Activated naive CD4-positive, alpha-beta T cell treated with anti-CD3 and anti-CD28 coated beads for 36 hours (primary cell): ENCODE results near the gene AP3B1. TPM values are rescaled to one million over a fixed set of nuclear protein-coding genes. Genes with fewer than 3 reads are reported as not detected.
A peak's percentile ranks its signal among the peaks of the same experiment; 100 is the strongest.
"Not testable (repeated sequence)": the region's sequence is repeated elsewhere in the genome, so short reads cannot be mapped to it uniquely, and the experiment has no call there.

Experiments used
- CTCF ChIA-PET: fragments of 350-600 bp; sonication (Branson Sonifier 250); formaldehyde crosslinking; loops from one replicate; lab custom pipeline; 2021; ENCODE audit warnings: antibody characterized with exemption; lab: Charles Lee
- DNase-seq: peaks from one replicate; pipeline ENCODE4 v3.0.0-alpha.2; 2020
- H3K27ac Mint-ChIP-seq: one replicate; pipeline ENCODE4 v1.8.0; 2021; ENCODE audit warnings: mild to moderate bottlenecking, mixed read lengths
- H3K27me3 Mint-ChIP-seq: one replicate; pipeline ENCODE4 v1.8.0; 2021; ENCODE audit warnings: low read depth, mixed read lengths
- H3K36me3 Mint-ChIP-seq: one replicate; pipeline ENCODE4 v1.8.0; 2021; ENCODE audit warnings: low read depth, mixed read lengths
- H3K4me1 Mint-ChIP-seq: one replicate; pipeline ENCODE4 v1.8.0; 2021; ENCODE audit warnings: low read depth, mixed read lengths
- H3K4me3 Mint-ChIP-seq: one replicate; pipeline ENCODE4 v1.8.0; 2021; ENCODE audit warnings: mild to moderate bottlenecking, moderate library complexity, mixed read lengths
- H3K9me3 Mint-ChIP-seq: one replicate; pipeline ENCODE4 v1.8.0; 2021; ENCODE audit warnings: mixed read lengths
- intact Hi-C: fragments of 100-400 bp; cut with micrococcal nuclease; formaldehyde crosslinking; loops from one replicate; pipeline ENCODE4 v1.15.1; 2023
- total RNA-seq, 2 experiments: library from RNA; stranded (reverse); gene quantifications; one replicate each; pipeline ENCODE4 v1.2.3, GENCODE V29; 2021

Gene AP3B1
- total RNA-seq, 2 experiments from 2014 or later = 29.9 to 33.0 TPM

DNA sequence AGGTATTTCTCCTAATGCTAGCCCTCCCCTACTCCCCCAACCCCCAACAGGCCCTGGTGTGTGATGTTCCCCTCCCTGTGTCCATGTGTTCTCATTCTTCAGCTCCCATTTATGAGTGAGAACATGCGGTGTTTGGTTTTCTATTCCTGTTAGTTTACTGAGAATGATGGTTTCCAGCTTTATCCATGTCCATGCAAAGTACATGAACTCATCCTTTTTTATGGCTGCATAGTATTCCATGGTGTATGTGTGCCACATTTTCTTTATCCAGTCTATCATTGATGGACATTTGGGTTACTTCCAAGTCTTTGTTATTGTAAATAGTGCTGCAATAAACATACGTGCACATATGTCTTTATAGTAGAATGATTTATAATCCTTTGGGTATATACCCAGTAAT, 247.7 kb downstream of the AP3B1 start:
- DNase-seq, H3K4me3 Mint-ChIP-seq, CTCF ChIA-PET, H3K27me3 Mint-ChIP-seq, H3K27ac Mint-ChIP-seq, H3K9me3 Mint-ChIP-seq, H3K4me1 Mint-ChIP-seq, intact Hi-C loops: not testable (repeated sequence)
- peaks cover 26% of the 10 kb centered on the region for H3K36me3 Mint-ChIP-seq

DNA sequence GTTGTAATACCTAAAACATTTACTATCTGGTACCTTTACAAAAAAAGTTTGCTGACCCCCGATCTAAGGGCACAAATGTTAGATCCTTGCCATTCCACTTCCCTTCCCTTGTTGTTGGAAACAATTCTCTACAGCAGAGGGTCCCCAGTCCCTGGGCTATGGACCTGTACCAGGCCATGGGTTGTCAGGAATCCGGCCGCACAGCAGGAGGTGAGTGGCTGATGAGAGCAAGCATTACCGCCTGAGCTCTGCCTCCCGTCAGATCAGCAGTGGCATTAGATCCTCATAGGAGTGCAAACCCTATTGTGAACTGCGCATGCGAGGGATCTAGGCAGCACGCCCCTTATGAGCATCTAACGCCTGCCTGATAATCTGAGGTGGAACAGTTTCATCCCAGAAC, 248.5 kb downstream of the AP3B1 start:
- intact Hi-C loops = no loop called here
- DNase-seq = no peak
- Mint-ChIP-seq H3K27me3 (no peaks in the 10 kb centered on the region), H3K27ac (no peak overlapping the region), H3K36me3 (peaks cover 26% of the 10 kb centered on the region), H3K9me3 (peaks cover 8% of the 10 kb centered on the region), H3K4me1 (no peaks in the 10 kb centered on the region), H3K4me3 (no peak overlapping the region)
- CTCF ChIA-PET = no interaction called here

DNA sequence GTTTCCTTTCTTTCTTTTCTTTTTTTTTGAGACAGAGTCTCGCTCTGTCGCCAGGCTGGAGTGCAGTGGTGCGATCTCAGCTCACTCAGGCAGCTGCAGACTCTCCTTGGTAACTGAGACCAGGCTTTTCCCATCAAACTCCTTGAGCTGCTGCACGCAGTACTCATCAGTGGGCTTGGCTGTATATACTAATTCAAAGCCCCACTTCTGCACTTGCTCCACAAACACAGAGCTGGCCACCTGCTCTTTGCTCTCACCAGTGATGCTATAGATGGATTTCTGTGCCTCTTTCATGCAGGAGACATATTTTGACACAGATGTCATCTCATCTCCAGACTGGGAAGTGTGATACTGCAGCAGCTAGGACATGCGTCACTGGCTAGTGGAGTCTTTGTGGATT, 252.7 kb downstream of the AP3B1 start:
- CTCF ChIA-PET = interaction anchor here (0.6 to 0.7 kb wide), 3 partner anchors 278 to 549 kb away, joined by 3 to 6 read pairs (median 4); no protein-coding TSS in a partner anchor
- Mint-ChIP-seq H3K9me3 (no peaks in the 10 kb centered on the region), H3K4me3 (no peak overlapping the region), H3K27ac (no peak overlapping the region), H3K36me3 (peaks cover 25% of the 10 kb centered on the region), H3K27me3 (no peaks in the 10 kb centered on the region), H3K4me1 (no peaks in the 10 kb centered on the region)
- no peak for DNase-seq
- intact Hi-C loops = no loop called here

DNA sequence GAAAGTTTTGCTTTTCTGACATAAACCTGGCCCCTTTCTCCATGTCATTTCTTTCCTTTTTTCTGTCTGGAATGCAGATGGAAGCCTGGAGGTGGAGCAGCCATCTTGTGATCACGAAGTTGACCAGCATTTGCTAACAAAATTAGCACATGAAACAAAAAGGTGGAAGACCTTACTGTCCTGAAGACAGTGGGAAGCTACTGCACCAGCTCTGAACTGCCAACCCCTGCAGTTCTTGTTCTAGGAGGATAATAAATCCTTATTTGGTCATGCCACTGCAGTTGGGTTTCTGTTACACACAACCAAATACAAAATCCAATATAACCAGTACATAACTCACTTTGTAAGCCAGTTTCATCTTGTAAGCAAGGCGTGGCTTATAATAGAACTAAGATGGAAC, 269.0 kb downstream of the AP3B1 start:
- H3K27me3 Mint-ChIP-seq = no peaks in the 10 kb centered on the region
- no peak overlapping the region for H3K27ac Mint-ChIP-seq
- intact Hi-C loops = no loop called here
- no peaks in the 10 kb centered on the region for H3K9me3 Mint-ChIP-seq
- no peaks in the 10 kb centered on the region for H3K4me1 Mint-ChIP-seq
- no peak overlapping the region for H3K4me3 Mint-ChIP-seq
- CTCF ChIA-PET = no interaction called here
- H3K36me3 Mint-ChIP-seq = peaks cover 5% of the 10 kb centered on the region
- no peak for DNase-seq

DNA sequence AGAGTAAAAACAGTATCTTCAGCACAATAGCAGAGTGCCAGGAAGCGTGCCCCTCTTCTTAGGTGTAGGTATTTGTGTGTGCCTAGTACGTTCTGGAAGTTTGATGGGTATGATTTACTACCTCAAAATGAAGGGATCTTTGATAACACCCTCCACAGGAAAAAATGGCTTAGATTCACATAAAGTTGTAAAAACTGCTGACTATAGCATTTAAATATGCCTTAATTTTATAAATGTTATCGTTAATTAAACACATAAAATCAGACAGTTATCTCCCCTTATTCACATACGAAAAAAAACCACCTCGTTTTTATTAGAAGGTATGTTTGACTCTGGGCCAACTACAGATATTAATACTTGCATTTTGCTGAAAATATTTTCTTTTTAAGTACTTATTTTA, 274.8 kb downstream of the AP3B1 start:
- intact Hi-C loops = no loop called here
- Mint-ChIP-seq H3K27me3 (no peaks in the 10 kb centered on the region), H3K4me3 (no peak overlapping the region), H3K36me3 (no peaks in the 10 kb centered on the region), H3K27ac (no peak overlapping the region), H3K9me3 (no peaks in the 10 kb centered on the region), H3K4me1 (no peaks in the 10 kb centered on the region)
- no peak for DNase-seq
- CTCF ChIA-PET = no interaction called here

DNA sequence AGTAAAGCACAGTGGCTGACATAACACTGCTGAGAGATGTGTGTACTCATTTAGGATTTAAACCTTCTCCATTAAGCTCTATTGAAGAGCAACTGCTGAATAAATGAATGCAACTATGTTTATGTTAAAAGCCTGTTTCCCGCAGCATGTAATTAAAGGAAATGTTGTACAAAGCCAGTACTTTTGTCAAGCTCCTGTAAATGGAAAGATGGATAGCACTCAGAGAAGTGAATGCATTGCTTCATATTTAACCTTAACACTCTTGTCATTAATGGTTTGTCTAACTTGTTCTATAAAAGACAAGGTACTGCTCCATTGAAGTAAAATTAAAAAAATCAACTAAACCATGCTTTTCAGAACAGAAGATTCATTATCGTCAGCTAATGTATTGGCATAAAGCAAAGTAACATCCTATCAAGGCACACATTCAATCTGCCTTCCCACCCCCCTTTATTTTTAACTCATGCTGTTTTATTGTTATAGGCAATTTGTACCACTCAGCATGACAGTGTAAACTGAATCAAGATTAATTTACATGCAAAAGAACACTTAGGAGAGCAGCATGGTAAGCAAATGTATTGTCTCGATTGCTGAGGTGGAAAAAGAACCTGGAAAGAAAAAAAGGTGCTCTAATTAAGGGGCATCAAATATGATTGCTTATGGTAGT, 277.5 kb downstream of the AP3B1 start:
- H3K4me1 Mint-ChIP-seq = no peaks in the 10 kb centered on the region
- CTCF ChIA-PET = no interaction called here
- intact Hi-C loops = no loop called here

DNA sequence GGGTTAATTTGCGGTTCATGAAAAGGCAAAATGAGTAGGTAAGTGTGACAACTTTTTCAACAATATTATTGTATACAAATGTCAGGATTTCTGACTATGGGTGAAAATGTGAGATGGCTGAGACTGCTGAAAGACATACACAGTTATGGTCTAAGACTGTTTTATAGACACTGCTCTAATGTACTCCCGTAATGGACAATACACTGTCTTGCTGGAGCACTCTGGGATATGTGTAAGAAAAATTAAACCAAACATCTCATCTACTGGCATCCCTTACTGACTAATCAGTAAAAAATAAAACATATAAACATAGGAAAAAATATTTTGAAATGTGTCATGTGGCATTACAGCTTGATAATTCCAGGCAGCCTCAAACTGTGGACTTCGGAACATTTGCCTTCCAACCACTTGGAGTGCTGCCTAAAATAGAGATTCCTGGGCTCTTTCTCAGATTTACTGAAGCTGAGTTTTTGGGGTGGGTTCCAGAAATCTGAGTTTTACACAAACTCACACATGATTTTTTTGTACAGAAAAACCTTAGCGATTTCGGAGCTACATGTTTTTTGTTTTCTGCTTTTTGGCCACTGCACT, 284.5 kb downstream of the AP3B1 start:
- Mint-ChIP-seq H3K4me3 (no peak overlapping the region), H3K9me3 (no peaks in the 10 kb centered on the region), H3K36me3 (peaks cover 1% of the 10 kb centered on the region), H3K27ac (no peak overlapping the region), H3K4me1 (no peaks in the 10 kb centered on the region), H3K27me3 (no peaks in the 10 kb centered on the region)
- no peak for DNase-seq
- CTCF ChIA-PET = interaction anchor here (0.6 kb wide), 1 partner anchor 427 kb away, joined by 4 read pairs; no protein-coding TSS in a partner anchor
- intact Hi-C loops = loop anchor here (5.0 kb wide), 1 partner anchor 448 kb away; no protein-coding TSS in a partner anchor

More for the DNA sequence above, 277.5 kb downstream of the AP3B1 start:
- Mint-ChIP-seq H3K27ac (no peak overlapping the region), H3K36me3 (peaks cover 1% of the 10 kb centered on the region), H3K4me3 (no peak overlapping the region), H3K27me3 (no peaks in the 10 kb centered on the region), H3K9me3 (no peaks in the 10 kb centered on the region)
- DNase-seq = no peak

DNA sequence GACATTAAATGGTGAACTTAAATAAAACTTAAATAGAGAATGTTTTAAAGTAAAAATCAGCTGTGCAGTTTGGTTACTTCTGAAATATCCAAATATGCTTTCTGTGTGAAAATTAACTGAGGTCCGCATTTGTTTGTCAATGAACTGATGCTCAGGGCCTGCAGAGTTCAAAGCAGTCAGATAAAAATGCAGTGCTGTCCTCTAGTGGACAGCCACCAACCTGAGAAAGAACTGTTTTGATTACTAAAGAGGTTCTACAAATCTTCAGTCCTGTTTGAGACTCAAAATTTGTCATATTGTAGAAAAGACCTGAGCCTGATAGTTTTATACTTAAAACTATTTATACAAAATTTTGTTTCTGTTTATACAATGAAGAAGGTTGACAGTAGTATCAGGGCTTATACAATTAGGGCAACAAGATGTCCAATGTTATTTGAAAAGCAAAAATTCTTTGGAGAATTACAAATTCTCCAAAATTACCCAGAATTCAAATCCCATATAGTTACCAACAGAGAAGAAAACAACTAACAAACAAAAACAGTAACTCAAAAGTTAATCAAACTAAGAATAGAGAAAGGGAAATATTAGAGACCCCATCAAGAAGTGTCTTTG, 286.0 kb downstream of the AP3B1 start:
- Mint-ChIP-seq H3K4me3 (no peak overlapping the region), H3K27ac (no peak overlapping the region), H3K9me3 (no peaks in the 10 kb centered on the region), H3K4me1 (no peaks in the 10 kb centered on the region), H3K36me3 (peaks cover 3% of the 10 kb centered on the region), H3K27me3 (no peaks in the 10 kb centered on the region)
- CTCF ChIA-PET = interaction anchor here (1.1 kb wide), 1 partner anchor 14 kb away, joined by 3 read pairs; no protein-coding TSS in a partner anchor
- DNase-seq = peak; percentile 23
- intact Hi-C loops = loop anchor here (1.0 to 5.0 kb wide), 2 partner anchors 141 to 446 kb away; no protein-coding TSS in a partner anchor

DNA sequence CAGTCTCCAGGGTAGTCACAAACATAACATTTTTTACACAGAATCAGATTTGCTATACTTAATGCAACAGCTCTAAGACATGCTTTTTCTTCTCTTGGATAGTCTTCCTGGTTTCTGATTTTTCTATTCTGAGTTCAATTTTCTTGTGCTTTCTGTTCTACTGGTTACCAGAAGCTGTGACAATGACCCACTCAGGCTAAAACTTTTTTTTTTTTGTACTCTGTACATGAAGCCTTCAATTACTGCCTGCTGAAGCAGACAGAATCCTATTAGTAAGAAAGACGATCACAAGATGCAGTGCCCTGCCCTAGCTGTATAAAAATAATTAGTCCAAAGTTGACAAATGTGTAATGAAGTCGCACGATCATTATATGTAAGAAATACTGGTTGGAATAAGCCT, 287.3 kb downstream of the AP3B1 start:
- no peaks in the 10 kb centered on the region for H3K9me3 Mint-ChIP-seq
- no peak for DNase-seq
- no peak overlapping the region for H3K4me3 Mint-ChIP-seq
- H3K27me3 Mint-ChIP-seq = no peaks in the 10 kb centered on the region
- CTCF ChIA-PET = no interaction called here
- H3K4me1 Mint-ChIP-seq = no peaks in the 10 kb centered on the region
- intact Hi-C loops = loop anchor here (5.0 kb wide), 1 partner anchor 445 kb away; no protein-coding TSS in a partner anchor
- peaks cover 4% of the 10 kb centered on the region for H3K36me3 Mint-ChIP-seq
- H3K27ac Mint-ChIP-seq = no peak overlapping the region

DNA sequence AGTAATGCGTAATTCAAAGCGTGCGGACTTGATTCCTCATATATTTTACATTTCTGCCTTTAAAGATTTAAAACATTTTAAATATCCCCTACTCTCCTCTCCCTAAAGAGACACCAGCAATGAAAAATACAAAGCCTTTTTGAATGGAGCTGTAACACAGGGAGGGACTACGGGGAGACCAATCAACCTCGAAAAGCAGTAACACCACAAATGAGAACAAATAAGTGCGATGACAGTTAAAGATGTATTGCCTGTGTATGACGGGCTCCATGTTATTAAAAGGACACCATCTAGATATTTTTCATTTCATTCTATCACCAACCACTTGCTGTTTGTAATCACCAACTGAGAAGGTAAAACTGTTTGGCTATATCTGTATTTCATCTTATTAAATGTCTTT, 288.0 kb downstream of the AP3B1 start:
- H3K27ac Mint-ChIP-seq = no peak overlapping the region
- CTCF ChIA-PET = no interaction called here
- DNase-seq = no peak
- no peaks in the 10 kb centered on the region for H3K27me3 Mint-ChIP-seq
- no peaks in the 10 kb centered on the region for H3K9me3 Mint-ChIP-seq
- H3K36me3 Mint-ChIP-seq = peaks cover 5% of the 10 kb centered on the region
- H3K4me1 Mint-ChIP-seq = no peaks in the 10 kb centered on the region
- intact Hi-C loops = loop anchor here (5.0 kb wide), 1 partner anchor 444 kb away; no protein-coding TSS in a partner anchor
- no peak overlapping the region for H3K4me3 Mint-ChIP-seq

DNA sequence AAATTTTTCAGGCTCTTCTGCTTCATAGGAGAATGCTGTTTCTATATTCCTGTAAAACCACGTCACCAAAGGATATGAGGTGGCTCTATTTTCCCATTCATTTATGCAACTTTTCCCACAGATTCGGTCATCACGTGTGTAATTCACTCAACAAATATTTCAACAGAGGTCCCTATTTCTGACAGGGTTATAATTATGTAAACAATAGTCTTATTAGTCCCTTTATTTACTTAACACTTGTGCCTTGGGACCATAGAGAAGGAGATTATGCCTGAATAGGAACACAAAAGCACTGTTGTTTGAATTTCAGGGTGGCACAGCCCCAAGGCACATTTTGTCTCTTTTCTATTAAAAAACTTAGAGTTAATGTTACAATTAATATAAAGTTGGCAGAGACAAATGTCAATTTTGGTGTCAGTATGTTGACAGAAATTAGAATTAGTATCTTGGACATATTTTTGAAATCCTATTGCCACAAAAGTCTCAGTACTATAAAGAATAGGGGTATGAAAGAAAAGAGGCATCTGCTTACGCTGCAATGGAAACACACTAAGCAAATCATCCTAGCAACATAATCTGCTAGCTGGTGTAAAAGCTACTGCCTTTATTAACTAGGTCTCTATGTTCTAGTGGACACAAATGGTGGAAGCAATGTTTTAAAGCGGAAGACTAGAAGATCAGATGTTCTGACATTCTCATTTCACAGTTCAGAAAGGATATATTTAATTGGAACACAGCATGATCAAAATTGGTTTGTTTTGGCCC, 289.3 kb downstream of the AP3B1 start:
- H3K27ac Mint-ChIP-seq = no peak overlapping the region
- CTCF ChIA-PET = no interaction called here
- H3K4me3 Mint-ChIP-seq = no peak overlapping the region
- H3K9me3 Mint-ChIP-seq = no peaks in the 10 kb centered on the region
- intact Hi-C loops = loop anchor here (5.0 kb wide), 1 partner anchor 443 kb away; no protein-coding TSS in a partner anchor
- H3K36me3 Mint-ChIP-seq = peaks cover 9% of the 10 kb centered on the region
- no peaks in the 10 kb centered on the region for H3K27me3 Mint-ChIP-seq
- H3K4me1 Mint-ChIP-seq = no peaks in the 10 kb centered on the region
- DNase-seq = no peak

DNA sequence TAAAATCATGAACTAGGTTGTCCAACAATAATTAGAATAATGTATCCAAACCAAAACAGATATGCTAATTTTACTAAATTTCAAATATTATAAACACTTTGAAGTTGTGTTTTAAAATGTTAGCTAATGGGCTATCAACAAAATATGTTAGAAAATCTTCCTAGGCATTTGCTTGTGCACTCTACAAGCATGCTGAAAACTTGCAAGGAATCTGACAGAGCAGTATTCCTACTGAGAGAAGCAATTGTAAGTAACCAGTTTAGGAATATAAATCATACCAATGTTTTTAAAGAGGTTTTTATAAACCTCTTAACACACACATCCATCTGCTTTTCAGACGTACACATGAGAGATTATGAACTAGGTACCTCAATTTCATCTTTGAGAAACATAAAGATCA, 289.9 kb downstream of the AP3B1 start:
- no peak overlapping the region for H3K4me3 Mint-ChIP-seq
- no peaks in the 10 kb centered on the region for H3K27me3 Mint-ChIP-seq
- no peaks in the 10 kb centered on the region for H3K9me3 Mint-ChIP-seq
- CTCF ChIA-PET = no interaction called here
- H3K27ac Mint-ChIP-seq = no peak overlapping the region
- peaks cover 11% of the 10 kb centered on the region for H3K36me3 Mint-ChIP-seq
- intact Hi-C loops = no loop called here
- no peaks in the 10 kb centered on the region for H3K4me1 Mint-ChIP-seq
- no peak for DNase-seq
